SHP77 (cell line): ENCODE results near the gene IDH1.
"Not testable (repeated sequence)": the region's sequence is repeated elsewhere in the genome, so short reads cannot be mapped to it uniquely, and the experiment has no call there.

Experiments
- DNase-seq, 2 experiments: peaks; one replicate each; lab custom pipeline; 2025; lab: John Stamatoyannopoulos, UW

Gene IDH1

GRCh38 chr2:208221873-208222272, 33.0 kb downstream of the IDH1 start:
- not testable (repeated sequence) for DNase-seq

GRCh38 chr2:208210688-208211451, 44.0 kb downstream of the IDH1 start:
- DNase-seq = no peak

GRCh38 chr2:208208335-208209085, 46.4 kb downstream of the IDH1 start:
- no peak for DNase-seq

GRCh38 chr2:208207769-208208168, 47.1 kb downstream of the IDH1 start:
- no peak for DNase-seq

- no peak for DNase-seq
These were observed 50.7 kb downstream of the IDH1 start for GRCh38 chr2:208204166-208204565.

- DNase-seq = no peak
These were observed 59.3 kb downstream of the IDH1 start for GRCh38 chr2:208195531-208195930.

GRCh38 chr2:208192611-208193236, 62.1 kb downstream of the IDH1 start:
- no peak for DNase-seq

GRCh38 chr2:208189810-208190503, 64.9 kb downstream of the IDH1 start, which contains the start of gene C2orf80:
Gene C2orf80 (minus strand): TSS chr2:208190030. CDS start chr2:208186986, 3,044 bp downstream.
- DNase-seq = no peak

GRCh38 chr2:208189069-208189809, 65.6 kb downstream of the IDH1 start:
- no peak for DNase-seq

- DNase-seq = no peak
These were observed 68.0 kb downstream of the IDH1 start for GRCh38 chr2:208186893-208187292.

GRCh38 chr2:208186465-208186864, 68.4 kb downstream of the IDH1 start:
- DNase-seq = no peak
